Transverse colon (tissue), 4 donors: ENCODE measurements around the gene CFAP299. TPM values are rescaled to one million over a fixed set of nuclear protein-coding genes. Genes with fewer than 3 reads are reported as not detected.

Experiments
- DNase-seq: peaks from one replicate; pipeline ENCODE4 v3.0.0-alpha.2; 2019
- H3K27ac ChIP-seq, 4 donors: fragments of 200-600 bp; sonication (generic); 2 replicates each; pipeline ENCODE4 v1.5.1; 2016 to 2018; ENCODE audit warnings: inconsistent platforms in 4 of 4
- H3K27me3 ChIP-seq: fragments of 200-600 bp; sonication (generic); 2 replicates; pipeline ENCODE4 v1.5.1; 2017; ENCODE audit warnings: inconsistent platforms
- H3K36me3 ChIP-seq, 4 donors: fragments of 200-600 bp; sonication (generic); 2 replicates each; pipeline ENCODE4 v1.5.1; 2017 to 2019; ENCODE audit warnings: inconsistent platforms in 4 of 4
- H3K4me1 ChIP-seq, 4 donors: fragments of 200-600 bp; sonication (generic); 2 replicates each; pipeline ENCODE4 v1.5.1; 2017 to 2020; ENCODE audit warnings: inconsistent platforms in 4 of 4
- H3K4me3 ChIP-seq, 4 donors: fragments of 200-600 bp; sonication (generic); 1 replicate in 1 of 4; 2 replicates in 3 of 4; pipeline versions ENCODE4 v1.5.1 to v1.6.1; 2017 to 2019; ENCODE audit warnings: inconsistent platforms in 4 of 4
- H3K9me3 ChIP-seq, 2 donors: fragments of 200-600 bp; sonication (generic); 2 replicates each; pipeline ENCODE4 v1.5.1; 2017 to 2019; ENCODE audit warnings: inconsistent platforms in 2 of 2
- CTCF ChIP-seq, 5 experiments: fragments of 200-600 bp in 3 of 5; fragments of 450-650 bp in 2 of 5; sonication (generic) in 3 of 5; IDR thresholded peaks; 1 replicate in 2 of 5; 2 replicates in 3 of 5; pipeline ENCODE4 v1.5.1; 2016 to 2017; ENCODE audit warnings: antibody characterized with exemption in 5 of 5, inconsistent platforms in 3 of 5, mild to moderate bottlenecking in 2 of 5, moderate library complexity in 1 of 5
- EP300 ChIP-seq: sonication (generic); formaldehyde crosslinking; IDR thresholded peaks from one replicate; pipeline ENCODE4 v1.6.1; 2017; ENCODE audit warnings: antibody characterized with exemption, low read depth
- POLR2A ChIP-seq: fragments of 450-650 bp; IDR thresholded peaks from one replicate; pipeline ENCODE4 v1.6.1; 2016; ENCODE audit warnings: antibody characterized with exemption, mild to moderate bottlenecking, moderate library complexity
- POLR2AphosphoS5 ChIP-seq, 3 donors: sonication (generic); formaldehyde crosslinking; IDR thresholded peaks; one replicate each; pipeline ENCODE4 v1.6.1; 2016; ENCODE audit warnings: antibody characterized with exemption in 3 of 3
- WGBS, 2 donors: methylation state at CpG; one replicate each; pipeline ENCODE4 v1.1.5; 2018; ENCODE audit warnings: low coverage in 1 of 2; 5-methylcytosine and 5-hydroxymethylcytosine counted together
- in situ Hi-C, 4 donors: fragments of 200-750 bp; cut with MboI; loops; one replicate each; pipeline versions ENCODE4 v1.15.0 to v1.15.1; 2017; ENCODE audit warnings: low sequenced_read_pairs in 3 of 4, low pct_ligation_motif_present in 1 of 4, low pct_unique_long_range_greater_than_20kb in 1 of 4
- intact Hi-C: fragments of 100-400 bp; cut with DNase I; formaldehyde crosslinking; loops from one replicate; pipeline ENCODE4 v1.15.1; 2023; ENCODE audit warnings: low total_unique reads
- total RNA-seq, 4 donors: library from RNA; depleted of rRNA; stranded (reverse); fragments of >200 nt; gene quantifications; one replicate each; pipeline ENCODE4 v1.1.0, GENCODE V29; 2016

CFAP299 gene
- total RNA-seq, 4 donors from 2014 or later, result not detected

GRCh38 chr4:80812145-80812544 lies 476.6 kb downstream of the CFAP299 start:
- Histone ChIP-seq H3K27ac (no peak overlapping the region), H3K27me3 (no peaks in the 10 kb centered on the region), H3K4me3 (no peak overlapping the region), H3K36me3 (no peaks in the 10 kb centered on the region), H3K4me1 (no peaks in the 10 kb centered on the region), H3K9me3 (no peaks in the 10 kb centered on the region)
- no peak for TF ChIP-seq POLR2A
- TF ChIP-seq CTCF (IDR thresholded peaks at IDR 0.05), result no peak
- TF ChIP-seq POLR2AphosphoS5 (IDR thresholded peaks at IDR 0.05), result no peak
- no peak for TF ChIP-seq EP300
- in situ Hi-C loops (no loop called here), intact Hi-C loops (no loop called here)
- no peak for DNase-seq

- no peak for TF ChIP-seq POLR2AphosphoS5 (IDR thresholded peaks at IDR 0.05)
- TF ChIP-seq POLR2A, result no peak
- no peak for TF ChIP-seq CTCF (IDR thresholded peaks at IDR 0.05)
- no peak for TF ChIP-seq EP300
- no peak overlapping the region for H3K27ac ChIP-seq
- WGBS, 2 donors, result 70 to 78% methylated on average over 5 of the region's 5 CpGs
- in situ Hi-C loops (no loop called here), intact Hi-C loops (no loop called here)
- no peak overlapping the region for H3K4me3 ChIP-seq
- no peaks in the 10 kb centered on the region for H3K9me3 ChIP-seq
- H3K36me3 ChIP-seq, result no peaks in the 10 kb centered on the region
- H3K27me3 ChIP-seq, result no peaks in the 10 kb centered on the region
- no peak for DNase-seq
- H3K4me1 ChIP-seq, result no peaks in the 10 kb centered on the region
Measured at GRCh38 chr4:80814266-80814665, 478.7 kb downstream of the CFAP299 start.

- TF ChIP-seq POLR2A (no peak), POLR2AphosphoS5 (IDR thresholded peaks at IDR 0.05) (no peak), EP300 (no peak)
- Histone ChIP-seq H3K4me3 (no peak overlapping the region), H3K4me1 (no peaks in the 10 kb centered on the region), H3K27me3 (no peaks in the 10 kb centered on the region), H3K36me3 (no peaks in the 10 kb centered on the region), H3K9me3 (no peaks in the 10 kb centered on the region), H3K27ac (no peak overlapping the region)
- DNase-seq, result no peak
- in situ Hi-C loops, result no loop called here
- intact Hi-C loops, result no loop called here
- WGBS, 2 donors, result 65 to 76% methylated on average over 5 of the region's 5 CpGs
Measured at GRCh38 chr4:80831383-80832361, 496.1 kb downstream of the CFAP299 start.

- Histone ChIP-seq H3K27me3 (no peaks in the 10 kb centered on the region), H3K4me1 (no peaks in the 10 kb centered on the region), H3K9me3 (no peaks in the 10 kb centered on the region), H3K27ac (no peak overlapping the region), H3K4me3 (no peak overlapping the region), H3K36me3 (no peaks in the 10 kb centered on the region)
- intact Hi-C loops, result no loop called here
- in situ Hi-C loops, result no loop called here
- TF ChIP-seq POLR2AphosphoS5 (IDR thresholded peaks at IDR 0.05), result no peak
- no peak for TF ChIP-seq POLR2A
- no peak for TF ChIP-seq EP300
- no peak for TF ChIP-seq CTCF (IDR thresholded peaks at IDR 0.05)
- 89 to 100% methylated on average over 1 of the region's 1 CpG for WGBS, 2 donors
- DNase-seq, result no peak
Measured at GRCh38 chr4:80839281-80839680, 503.8 kb downstream of the CFAP299 start.

- Histone ChIP-seq H3K9me3 (no peaks in the 10 kb centered on the region), H3K27me3 (no peaks in the 10 kb centered on the region), H3K36me3 (no peaks in the 10 kb centered on the region), H3K4me3 (no peak overlapping the region), H3K27ac (no peak overlapping the region), H3K4me1 (no peaks in the 10 kb centered on the region)
- in situ Hi-C loops, result no loop called here
- TF ChIP-seq POLR2A (no peak), EP300 (no peak)
- DNase-seq, result no peak
- intact Hi-C loops, result no loop called here
Measured at GRCh38 chr4:80839792-80840191, 504.3 kb downstream of the CFAP299 start.
